Thyroid gland (tissue), 4 donors: ENCODE data around the gene STX10.

ENCODE experiments used
- POLR2A ChIP-seq, 2 donors: fragments of 450-650 bp; IDR thresholded peaks; one replicate each; pipeline ENCODE4 v1.6.1; 2017; ENCODE audit warnings: antibody characterized with exemption in 2 of 2, mild to moderate bottlenecking in 2 of 2, moderate library complexity in 1 of 2
- TF ChIP-seq, protein P1 (sequence below), 6 experiments: fragments of 200-600 bp in 3 of 6; fragments of 450-650 bp in 3 of 6; sonication (generic) in 3 of 6; IDR thresholded peaks; one replicate each; pipeline ENCODE4 v1.5.1; 2016 to 2019; ENCODE audit warnings: antibody characterized with exemption in 6 of 6, mild to moderate bottlenecking in 2 of 6, inconsistent platforms in 1 of 6, moderate library complexity in 1 of 6

DNA sequence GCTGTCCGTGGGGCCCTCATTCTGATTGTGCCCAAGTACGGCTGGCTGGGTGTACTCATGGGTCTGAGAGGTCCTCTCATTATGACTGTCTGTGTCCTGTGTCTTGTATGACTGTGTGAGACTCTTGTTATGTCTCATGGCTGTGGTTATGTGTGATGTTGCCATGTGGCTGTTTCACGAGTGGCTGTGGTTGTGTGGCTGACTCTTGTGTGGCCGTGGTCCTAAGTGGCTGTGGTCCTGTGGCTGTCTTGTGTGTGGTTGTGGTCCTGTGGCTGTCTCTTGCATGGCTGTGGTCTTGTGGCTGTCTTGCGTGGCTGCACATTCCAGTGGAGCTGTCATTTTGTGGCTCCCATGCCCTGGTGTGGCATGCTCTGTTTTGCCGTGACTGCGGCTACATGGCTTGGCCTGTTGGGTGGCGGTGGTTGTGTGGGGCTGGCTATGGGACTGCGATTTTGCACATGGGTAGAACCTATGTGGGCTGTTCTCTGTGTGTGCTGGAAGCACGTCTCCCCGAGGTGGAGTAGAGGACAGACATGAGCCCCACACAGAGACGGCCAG lies 50.1 kb downstream of the STX10 start:
- TF ChIP-seq, protein P1, sequence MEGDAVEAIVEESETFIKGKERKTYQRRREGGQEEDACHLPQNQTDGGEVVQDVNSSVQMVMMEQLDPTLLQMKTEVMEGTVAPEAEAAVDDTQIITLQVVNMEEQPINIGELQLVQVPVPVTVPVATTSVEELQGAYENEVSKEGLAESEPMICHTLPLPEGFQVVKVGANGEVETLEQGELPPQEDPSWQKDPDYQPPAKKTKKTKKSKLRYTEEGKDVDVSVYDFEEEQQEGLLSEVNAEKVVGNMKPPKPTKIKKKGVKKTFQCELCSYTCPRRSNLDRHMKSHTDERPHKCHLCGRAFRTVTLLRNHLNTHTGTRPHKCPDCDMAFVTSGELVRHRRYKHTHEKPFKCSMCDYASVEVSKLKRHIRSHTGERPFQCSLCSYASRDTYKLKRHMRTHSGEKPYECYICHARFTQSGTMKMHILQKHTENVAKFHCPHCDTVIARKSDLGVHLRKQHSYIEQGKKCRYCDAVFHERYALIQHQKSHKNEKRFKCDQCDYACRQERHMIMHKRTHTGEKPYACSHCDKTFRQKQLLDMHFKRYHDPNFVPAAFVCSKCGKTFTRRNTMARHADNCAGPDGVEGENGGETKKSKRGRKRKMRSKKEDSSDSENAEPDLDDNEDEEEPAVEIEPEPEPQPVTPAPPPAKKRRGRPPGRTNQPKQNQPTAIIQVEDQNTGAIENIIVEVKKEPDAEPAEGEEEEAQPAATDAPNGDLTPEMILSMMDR (IDR thresholded peaks at IDR 0.05), result no peak
- no peak for TF ChIP-seq POLR2A (IDR thresholded peaks at IDR 0.05)
